IMR-90 (cell line): Measurements from ENCODE around the gene NAA35. TPM values are rescaled to one million over a fixed set of nuclear protein-coding genes. Genes with fewer than 3 reads are reported as not detected.

ENCODE experiments used
- ATAC-seq: fragments of 200-7000 bp; cut with Tn5 transposase; 2 replicates; pipeline ENCODE4 v1.9.1; 2020; ENCODE audit warnings: low read depth, mild to moderate bottlenecking, moderate library complexity
- BruUV-seq: library from RNA; stranded (reverse); fragments of 400-500 nt; replicated peaks from 2 replicates; lab custom pipeline; 2021; lab: Mats Ljungman, UMichigan
- CTCF ChIA-PET: fragments of 300-600 bp; formaldehyde crosslinking; extraction: SDS; loops from one replicate; lab custom pipeline; 2021; ENCODE audit warnings: antibody characterized with exemption; lab: Yijun Ruan, JAX
- POLR2A ChIA-PET: fragments of 300-600 bp; sonication (Branson Sonifier 250); formaldehyde crosslinking; loops from one replicate; lab custom pipeline; 2022; ENCODE audit warnings: antibody characterized with exemption; ENCODE audit not compliant: unreplicated experiment; lab: Charles Lee
- DNase-seq: peaks from one replicate; pipeline ENCODE4 v3.0.0; 2013
- H2AFZ ChIP-seq: replicated peaks from 2 replicates; pipeline ENCODE3; 2013; ENCODE audit warnings: low read length, mild to moderate bottlenecking; ENCODE audit not compliant: poor library complexity
- H2AK5ac ChIP-seq: 2 replicates; pipeline ENCODE4 v1.6.1; 2013; ENCODE audit warnings: low read depth, low read length, inconsistent platforms
- H2AK9ac ChIP-seq: replicated peaks from 2 replicates; pipeline ENCODE3; 2013; ENCODE audit warnings: mild to moderate bottlenecking, low read depth, low read length, moderate library complexity; ENCODE audit not compliant: poor library complexity
- H2BK120ac ChIP-seq: 2 replicates; pipeline ENCODE4 v1.6.1; 2013; ENCODE audit warnings: low read depth, low read length, inconsistent platforms
- H2BK15ac ChIP-seq: 3 replicates; pipeline ENCODE4 v1.6.1; 2013; ENCODE audit warnings: low read depth, low read length, inconsistent platforms
- H2BK20ac ChIP-seq: 2 replicates; pipeline ENCODE4 v1.6.1; 2013; ENCODE audit warnings: low read depth, mild to moderate bottlenecking, inconsistent platforms, low read length, moderate library complexity
- H2BK5ac ChIP-seq: 2 replicates; pipeline ENCODE4 v1.6.1; 2013; ENCODE audit warnings: mild to moderate bottlenecking, low read depth, low read length, inconsistent platforms; ENCODE audit not compliant: poor library complexity, severe bottlenecking
- H3K14ac ChIP-seq: replicated peaks from 2 replicates; pipeline ENCODE4 v1.6.1; 2013; ENCODE audit warnings: low read depth, low read length, inconsistent platforms
- H3K18ac ChIP-seq: 2 replicates; pipeline ENCODE4 v1.6.1; 2013; ENCODE audit warnings: low read depth, low read length, control low read depth
- H3K23ac ChIP-seq: 2 replicates; pipeline ENCODE4 v1.6.1; 2013; ENCODE audit warnings: low read depth, low read length, inconsistent platforms
- H3K27ac ChIP-seq: 2 replicates; pipeline ENCODE4 v1.5.1; 2013; ENCODE audit warnings: mild to moderate bottlenecking, control low read depth, low read length; ENCODE audit not compliant: insufficient read depth
- H3K27me3 ChIP-seq: 2 replicates; pipeline ENCODE4 v1.6.1; 2013; ENCODE audit warnings: low read length; ENCODE audit not compliant: control insufficient read depth, insufficient read depth
- H3K36me3 ChIP-seq: 2 replicates; pipeline ENCODE4 v1.6.1; 2013; ENCODE audit warnings: low read length, mixed read lengths; ENCODE audit not compliant: control insufficient read depth, insufficient read depth
- H3K4ac ChIP-seq: 2 replicates; pipeline ENCODE4 v1.6.1; 2013; ENCODE audit warnings: low read depth, low read length, inconsistent platforms
- H3K4me1 ChIP-seq: 2 replicates; pipeline ENCODE4 v1.6.1; 2013; ENCODE audit warnings: low read length, mixed read lengths; ENCODE audit not compliant: control insufficient read depth, insufficient read depth
- H3K4me2 ChIP-seq: 2 replicates; pipeline ENCODE4 v1.6.1; 2013; ENCODE audit warnings: low read depth, mild to moderate bottlenecking, control low read depth, low read length, moderate library complexity
- H3K4me3 ChIP-seq: 2 replicates; pipeline ENCODE4 v1.5.1; 2013; ENCODE audit warnings: low read depth, mild to moderate bottlenecking, control low read depth, low read length, moderate library complexity; ENCODE audit not compliant: insufficient read depth
- H3K56ac ChIP-seq: 2 replicates; pipeline ENCODE4 v1.6.1; 2013; ENCODE audit warnings: low read length, inconsistent platforms; ENCODE audit not compliant: insufficient read depth; ENCODE audit errors: extremely low read depth
- H3K79me1 ChIP-seq, 2 experiments: 2 replicates each; pipeline ENCODE4 v1.6.1; 2013; ENCODE audit warnings: low read length in 2 of 2, inconsistent platforms in 1 of 2, low read depth in 1 of 2
- H3K9ac ChIP-seq: 2 replicates; pipeline ENCODE4 v1.6.1; 2013; ENCODE audit warnings: low read depth, low read length, control low read depth
- H3K9me1 ChIP-seq: 2 replicates; pipeline ENCODE4 v1.6.1; 2013; ENCODE audit warnings: low read length, inconsistent platforms; ENCODE audit not compliant: insufficient read depth
- H3K9me3 ChIP-seq: 2 replicates; pipeline ENCODE4 v1.6.1; 2013; ENCODE audit warnings: low read length; ENCODE audit not compliant: control insufficient read depth, insufficient read depth
- H4K20me1 ChIP-seq: 2 replicates; pipeline ENCODE4 v1.6.1; 2013; ENCODE audit warnings: low read length, inconsistent platforms; ENCODE audit not compliant: insufficient read depth
- H4K5ac ChIP-seq: 2 replicates; pipeline ENCODE4 v1.6.1; 2013; ENCODE audit warnings: mild to moderate bottlenecking, low read depth, low read length, control low read depth
- H4K8ac ChIP-seq, 2 experiments: 2 replicates each; pipeline ENCODE4 v1.6.1; 2013; ENCODE audit warnings: low read depth in 2 of 2, low read length in 2 of 2, control low read depth in 1 of 2, inconsistent platforms in 1 of 2
- H4K91ac ChIP-seq: 2 replicates; pipeline ENCODE4 v1.6.1; 2013; ENCODE audit warnings: low read depth, low read length, inconsistent platforms; ENCODE audit not compliant: insufficient read depth
- BHLHE40 ChIP-seq: fragments of 150-350 bp; IDR thresholded peaks from 2 replicates; pipeline ENCODE4 v1.6.1; 2016; ENCODE audit warnings: mild to moderate bottlenecking, low read depth, low read length
- CEBPB ChIP-seq: IDR thresholded peaks from 2 replicates; pipeline ENCODE4 v1.6.1; 2012; ENCODE audit warnings: low read depth, low read length, improper control_type of control experiment
- CHD1 ChIP-seq: IDR thresholded peaks from 2 replicates; pipeline ENCODE4 v1.6.1; 2012; ENCODE audit warnings: low read depth, low read length, improper control_type of control experiment
- CTCF ChIP-seq: conservative IDR thresholded peaks from 2 replicates; pipeline ENCODE4 v1.5.1; 2012; ENCODE audit warnings: mild to moderate bottlenecking, low read depth, low read length, improper control_type of control experiment
- ELK1 ChIP-seq: fragments of 150-350 bp; IDR thresholded peaks from 2 replicates; pipeline ENCODE4 v1.6.1; 2016; ENCODE audit warnings: low read depth, mild to moderate bottlenecking, low read length, moderate library complexity, borderline replicate concordance
- FOS ChIP-seq: fragments of 150-350 bp; IDR thresholded peaks from 2 replicates; pipeline ENCODE4 v1.6.1; 2016; ENCODE audit warnings: low read depth, low read length
- MAFK ChIP-seq: IDR thresholded peaks from 2 replicates; pipeline ENCODE4 v1.6.1; 2012; ENCODE audit warnings: low read depth, low read length, improper control_type of control experiment
- MXI1 ChIP-seq: IDR thresholded peaks from 2 replicates; pipeline ENCODE4 v1.6.1; 2012; ENCODE audit warnings: low read depth, mild to moderate bottlenecking, low read length, moderate library complexity, borderline replicate concordance
- NFE2L2 ChIP-seq: fragments of 150-350 bp; IDR thresholded peaks from 2 replicates; pipeline ENCODE4 v1.6.1; 2016; ENCODE audit warnings: low read depth, mild to moderate bottlenecking, low read length
- RAD21 ChIP-seq: IDR thresholded peaks from 2 replicates; pipeline ENCODE4 v1.6.1; 2012; ENCODE audit warnings: low read length, improper control_type of control experiment
- RCOR1 ChIP-seq: IDR thresholded peaks from 2 replicates; pipeline ENCODE4 v1.6.1; 2012; ENCODE audit warnings: mild to moderate bottlenecking, low read length, improper control_type of control experiment; ENCODE audit not compliant: insufficient replicate concordance
- RFX5 ChIP-seq: IDR thresholded peaks from 2 replicates; pipeline ENCODE4 v1.8.0; 2012; ENCODE audit warnings: low read depth, mild to moderate bottlenecking, low read length, moderate library complexity
- USF2 ChIP-seq: fragments of 150-350 bp; IDR thresholded peaks from 2 replicates; pipeline ENCODE4 v1.6.1; 2017; ENCODE audit warnings: mild to moderate bottlenecking, antibody characterized with exemption, low read length, low read depth
- WGBS, 2 experiments: methylation state at CpG; one replicate each; pipeline versions ENCODE4 v1.1.5 to v1.1.7; 2013; ENCODE audit warnings: missing lambda C conversion rate in 2 of 2; ENCODE audit not compliant: insufficient read length in 1 of 2; ENCODE audit errors: extremely low coverage in 2 of 2; 5-methylcytosine and 5-hydroxymethylcytosine counted together
- dilution Hi-C: fragments of 300-500 bp; cut with HindIII; formaldehyde crosslinking; loops from one replicate; pipeline ENCODE4 v1.14.3; 2018; ENCODE audit warnings: low sequenced_read_pairs; ENCODE audit not compliant: unreplicated experiment
- in situ Hi-C: fragments of 300-500 bp; cut with MboI; formaldehyde crosslinking; loops from 3 replicates; pipeline ENCODE4 v1.14.3; 2019; ENCODE audit warnings: low sequenced_read_pairs, inconsistent platforms, mixed read lengths
- intact Hi-C: fragments of 100-400 bp; cut with micrococcal nuclease; formaldehyde crosslinking; loops from 2 replicates; pipeline ENCODE4 v1.10.0; 2022
- polyA plus RNA-seq, 3 experiments: library from polyadenylated mRNA; depleted of rRNA; stranded (reverse); fragments of >200 nt; gene quantifications; 2 replicates each; pipeline ENCODE4 v1.2.3, GENCODE V29; 2012; ENCODE audit warnings: low replicate concordance in 1 of 3
- total RNA-seq: library from RNA; depleted of rRNA; stranded (reverse); fragments of >200 nt; gene quantifications from 2 replicates; pipeline ENCODE4 v1.2.3, GENCODE V29; 2012

NAA35 gene
- total and polyA plus RNA-seq, 2 of the 4 experiments (the other 2 are of a cell fraction), result 13.1 to 16.5 TPM

GRCh38 chr9:86005253-86005775 lies 64.4 kb downstream of the NAA35 start:
- no peak overlapping the region for H4K8ac ChIP-seq
- in situ Hi-C loops, result no loop called here
- DNase-seq, result no peak
- no peak overlapping the region for H3K4me2 ChIP-seq
- no peak overlapping the region for H2BK120ac ChIP-seq
- intact Hi-C loops, result no loop called here
- no peak overlapping the region for H4K5ac ChIP-seq
- H3K18ac ChIP-seq, result no peak overlapping the region
- ChIA-PET CTCF (interaction anchor here (0.6 kb wide), 1 partner anchor 316 kb away, joined by 3 read pairs; no protein-coding TSS in a partner anchor), POLR2A (no interaction called here)
- no peak overlapping the region for H2BK5ac ChIP-seq
- no peak overlapping the region for H3K4me3 ChIP-seq
- dilution Hi-C loops, result no loop called here
- no peaks in the 10 kb centered on the region for H3K4me1 ChIP-seq
- H2BK15ac ChIP-seq, result no peak overlapping the region
- 100% methylated on average over 1 of the region's 1 CpG; no CpG with 5 or more reads in 1 of the 2 experiments for WGBS, 2 experiments
- H2AK5ac ChIP-seq, result no peak overlapping the region
- H3K9me3 ChIP-seq, result no peaks in the 10 kb centered on the region; the same call in 1 of the 2 replicates
- H3K9me1 ChIP-seq, result no peaks in the 10 kb centered on the region
- H3K23ac ChIP-seq, result no peak overlapping the region
- H3K79me1 ChIP-seq, result peaks cover 0 to 3% of the 10 kb centered on the region in 2 experiments; a peak in 2 of 4 replicates
- no peaks in the 10 kb centered on the region for H3K27me3 ChIP-seq
- no peak overlapping the region for H3K56ac ChIP-seq
- H3K4ac ChIP-seq, result no peak overlapping the region
- no TSS peak for BruUV-seq
- no peak for ATAC-seq
- no peak overlapping the region for H3K27ac ChIP-seq
- TF ChIP-seq FOS, result no peak
- TF ChIP-seq BHLHE40, result no peak
- TF ChIP-seq MAFK, result no peak
- TF ChIP-seq MXI1, result no peak
- no peak for TF ChIP-seq RAD21
- TF ChIP-seq ELK1, result no peak
- no peak for TF ChIP-seq CEBPB
- TF ChIP-seq CTCF, result no peak
- TF ChIP-seq NFE2L2, result no peak
- TF ChIP-seq CHD1, result no peak
- no peak for TF ChIP-seq RCOR1
- TF ChIP-seq USF2, result no peak
- TF ChIP-seq RFX5, result no peak
- H2BK20ac ChIP-seq, result no peak overlapping the region
- H3K14ac ChIP-seq, result no peak overlapping the region
- no peak overlapping the region for H4K91ac ChIP-seq
- no peak overlapping the region for H2AK9ac ChIP-seq
- no peaks in the 10 kb centered on the region for H4K20me1 ChIP-seq
- peaks cover 22% of the 10 kb centered on the region for H3K36me3 ChIP-seq
- no peak overlapping the region for H2AFZ ChIP-seq
- H3K9ac ChIP-seq, result no peak overlapping the region
